Stimulated activated CD8-positive, alpha-beta memory T cell treated with anti-CD3 and anti-CD28 coated beads, Interleukin-4, amount 100 ng/mL, for 48 hours (primary cell): ENCODE data around the gene C1orf141.
"Not testable (repeated sequence)": the region's sequence is repeated elsewhere in the genome, so short reads cannot be mapped to it uniquely, and the experiment has no call there.

Experiments
- DNase-seq: peaks from one replicate; pipeline ENCODE4 v3.0.0-alpha.2; 2020

The C1orf141 gene

GRCh38 chr1:67141832-67142231 is 7.1 kb upstream of the C1orf141 start:
- DNase-seq = not testable (repeated sequence)

GRCh38 chr1:67140460-67140859 is 5.7 kb upstream of the C1orf141 start:
- DNase-seq = no peak

GRCh38 chr1:67138813-67139499 is 4.2 kb upstream of the C1orf141 start:
- DNase-seq = no peak

- no peak for DNase-seq
Measured at GRCh38 chr1:67137307-67137753, 2.6 kb upstream of the C1orf141 start.

GRCh38 chr1:67135354-67135753 is 584 bp upstream of the C1orf141 start:
- DNase-seq = no peak

GRCh38 chr1:67133177-67133576 is 1.6 kb downstream of the C1orf141 start:
- DNase-seq = no peak

- no peak for DNase-seq
Measured at GRCh38 chr1:67130673-67131072, 4.1 kb downstream of the C1orf141 start.

- DNase-seq = no peak
Measured at GRCh38 chr1:67126974-67127373, 7.8 kb downstream of the C1orf141 start.

GRCh38 chr1:67126111-67126746 is 8.5 kb downstream of the C1orf141 start:
- DNase-seq = no peak

- no peak for DNase-seq
Measured at GRCh38 chr1:67124455-67124854, 10.3 kb downstream of the C1orf141 start.

- no peak for DNase-seq
Measured at GRCh38 chr1:67120855-67121619, 13.7 kb downstream of the C1orf141 start.

- no peak for DNase-seq
Measured at GRCh38 chr1:67118646-67119045, 16.1 kb downstream of the C1orf141 start.

GRCh38 chr1:67118191-67118590 is 16.6 kb downstream of the C1orf141 start:
- no peak for DNase-seq

GRCh38 chr1:67114162-67114561 is 20.6 kb downstream of the C1orf141 start:
- DNase-seq = no peak

- DNase-seq = no peak
Measured at GRCh38 chr1:67110352-67110751, 24.4 kb downstream of the C1orf141 start.

- DNase-seq = no peak
Measured at GRCh38 chr1:67105508-67105907, 29.3 kb downstream of the C1orf141 start.

- DNase-seq = no peak
Measured at GRCh38 chr1:67103548-67103947, 31.2 kb downstream of the C1orf141 start.

GRCh38 chr1:67100833-67101232 is 33.9 kb downstream of the C1orf141 start:
- DNase-seq = no peak

GRCh38 chr1:67097305-67097704 is 37.5 kb downstream of the C1orf141 start:
- no peak for DNase-seq

- no peak for DNase-seq
Measured at GRCh38 chr1:67094191-67094590, 40.6 kb downstream of the C1orf141 start.

GRCh38 chr1:67089685-67090208 is 45.0 kb downstream of the C1orf141 start:
- DNase-seq = no peak

GRCh38 chr1:67088440-67088839 is 46.3 kb downstream of the C1orf141 start:
- no peak for DNase-seq

- no peak for DNase-seq
Measured at GRCh38 chr1:67085326-67085725, 49.4 kb downstream of the C1orf141 start.
